Thymus (tissue), 11 donors: ENCODE data around the gene DRG2. TPM values are rescaled to one million over a fixed set of nuclear protein-coding genes. Genes with fewer than 3 reads are reported as not detected.

Source experiments
- DNase-seq, 9 donors: peaks; one replicate each; pipeline ENCODE4 v3.0.0-alpha.2; 2013; ENCODE audit warnings: low spot score in 9 of 9, low read depth in 6 of 9, missing footprints in 1 of 9
- H3K27ac ChIP-seq, 2 donors: one replicate each; pipeline ENCODE4 v1.5.1; 2013; ENCODE audit warnings: control low read depth in 1 of 2, low read depth in 1 of 2, low read length in 1 of 2, mild to moderate bottlenecking in 1 of 2, moderate library complexity in 1 of 2
- H3K27me3 ChIP-seq, 2 donors: one replicate each; pipeline ENCODE4 v1.5.1; 2013; ENCODE audit warnings: low read length in 1 of 2; ENCODE audit not compliant: control insufficient read depth in 2 of 2, insufficient read depth in 1 of 2
- H3K36me3 ChIP-seq, 2 donors: one replicate each; pipeline ENCODE4 v1.5.1; 2013; ENCODE audit warnings: low read length in 1 of 2, mild to moderate bottlenecking in 1 of 2, moderate library complexity in 1 of 2; ENCODE audit not compliant: control insufficient read depth in 2 of 2, insufficient read depth in 2 of 2
- H3K4me1 ChIP-seq, 2 donors: one replicate each; pipeline ENCODE4 v1.5.1; 2013; ENCODE audit warnings: low read length in 2 of 2; ENCODE audit not compliant: control insufficient read depth in 2 of 2, insufficient read depth in 2 of 2
- H3K4me3 ChIP-seq, 2 donors: one replicate each; pipeline ENCODE4 v1.5.1; 2013; ENCODE audit warnings: low read length in 2 of 2, control low read depth in 1 of 2, mild to moderate bottlenecking in 1 of 2
- H3K9me3 ChIP-seq, 2 donors: one replicate each; pipeline ENCODE4 v1.5.1; 2013; ENCODE audit warnings: low read length in 1 of 2, mild to moderate bottlenecking in 1 of 2; ENCODE audit not compliant: control insufficient read depth in 2 of 2, insufficient read depth in 1 of 2
- WGBS: extraction: QIAGEN DNeasy Blood & Tissue Kit; methylation state at CpG from one replicate; pipeline ENCODE4 v1.1.7; 2013; 5-methylcytosine and 5-hydroxymethylcytosine counted together
- polyA plus RNA-seq: library from polyadenylated mRNA; stranded (reverse); fragments of 200-250 nt; gene quantifications from one replicate; pipeline ENCODE4 v1.2.3, GENCODE V29; 2013
- total RNA-seq: library from RNA; stranded (reverse); fragments of 120-200 nt; gene quantifications from one replicate; pipeline ENCODE4 v1.2.4, GENCODE V29; 2013
- donor health status: healthy.

Gene DRG2
- total and polyA plus RNA-seq, 2 donors: 32.4 to 46.4 TPM

- H3K27me3 ChIP-seq: no peaks in the 10 kb centered on the region
- WGBS: 96% methylated on average over 8 of the region's 8 CpGs
- H3K27ac ChIP-seq: no peak overlapping the region
- H3K4me3 ChIP-seq: no peak overlapping the region
- no peaks in the 10 kb centered on the region for H3K9me3 ChIP-seq
- no peak for DNase-seq
- peaks cover 18 to 24% of the 10 kb centered on the region in 2 donors for H3K36me3 ChIP-seq
- peaks cover 16 to 23% of the 10 kb centered on the region in 2 donors for H3K4me1 ChIP-seq
These were observed 44.8 kb upstream of the DRG2 start for GRCh38 chr17:18042983-18043382.

GRCh38 chr17:18043491-18043890 lies 44.3 kb upstream of the DRG2 start:
- whole genome bisulfite sequencing: 97% methylated on average over 1 of the region's 1 CpG
- Histone ChIP-seq H3K36me3 (peaks cover 18 to 27% of the 10 kb centered on the region in 2 donors), H3K4me3 (no peak overlapping the region), H3K9me3 (no peaks in the 10 kb centered on the region), H3K4me1 (peaks cover 12 to 18% of the 10 kb centered on the region in 2 donors), H3K27ac (no peak overlapping the region), H3K27me3 (no peaks in the 10 kb centered on the region)
- DNase-seq: peak in 1 of 9 donors; percentile 29

- H3K9me3 ChIP-seq: no peaks in the 10 kb centered on the region
- WGBS: 98% methylated on average over 3 of the region's 3 CpGs
- H3K27me3 ChIP-seq: no peaks in the 10 kb centered on the region
- no peak overlapping the region for H3K27ac ChIP-seq
- no peak for DNase-seq
- H3K4me1 ChIP-seq: peaks cover 9 to 16% of the 10 kb centered on the region in 2 donors
- H3K4me3 ChIP-seq: no peak overlapping the region
- peaks cover 18 to 27% of the 10 kb centered on the region in 2 donors for H3K36me3 ChIP-seq
These were observed 43.1 kb upstream of the DRG2 start for GRCh38 chr17:18044609-18045008.

GRCh38 chr17:18045691-18046350 lies 41.9 kb upstream of the DRG2 start:
- H3K27me3 ChIP-seq: no peaks in the 10 kb centered on the region
- peaks cover 0 to 6% of the 10 kb centered on the region in 2 donors for H3K4me1 ChIP-seq
- H3K4me3 ChIP-seq: no peak overlapping the region
- H3K36me3 ChIP-seq: peaks cover 22 to 32% of the 10 kb centered on the region in 2 donors
- DNase-seq: no peak
- 97% methylated on average over 3 of the region's 3 CpGs for WGBS
- no peak overlapping the region for H3K27ac ChIP-seq
- no peaks in the 10 kb centered on the region for H3K9me3 ChIP-seq

GRCh38 chr17:18055597-18055996 lies 32.2 kb upstream of the DRG2 start:
- WGBS: 98% methylated on average over 6 of the region's 6 CpGs
- H3K36me3 ChIP-seq: peaks cover 42 to 44% of the 10 kb centered on the region in 2 donors
- DNase-seq: no peak
- H3K4me1 ChIP-seq: no peaks in the 10 kb centered on the region
- H3K9me3 ChIP-seq: no peaks in the 10 kb centered on the region
- no peak overlapping the region for H3K27ac ChIP-seq
- H3K4me3 ChIP-seq: no peak overlapping the region
- H3K27me3 ChIP-seq: no peaks in the 10 kb centered on the region

GRCh38 chr17:18056214-18056613 lies 31.5 kb upstream of the DRG2 start:
- Histone ChIP-seq H3K36me3 (peaks cover 43 to 44% of the 10 kb centered on the region in 2 donors), H3K27ac (no peak overlapping the region), H3K27me3 (no peaks in the 10 kb centered on the region), H3K4me3 (no peak overlapping the region), H3K9me3 (no peaks in the 10 kb centered on the region), H3K4me1 (no peaks in the 10 kb centered on the region)
- WGBS: 79% methylated on average over 3 of the region's 3 CpGs
- DNase-seq: no peak

- DNase-seq: no peak
- Histone ChIP-seq H3K27me3 (no peaks in the 10 kb centered on the region), H3K36me3 (peaks cover 40 to 47% of the 10 kb centered on the region in 2 donors), H3K4me1 (no peaks in the 10 kb centered on the region), H3K27ac (no peak overlapping the region), H3K4me3 (no peak overlapping the region), H3K9me3 (no peaks in the 10 kb centered on the region)
- 82% methylated on average over 5 of the region's 5 CpGs for WGBS
These were observed 28.5 kb upstream of the DRG2 start for GRCh38 chr17:18059283-18059682.

GRCh38 chr17:18064053-18064452 lies 23.7 kb upstream of the DRG2 start:
- no peaks in the 10 kb centered on the region for H3K4me1 ChIP-seq
- no peak overlapping the region for H3K27ac ChIP-seq
- WGBS: 93% methylated on average over 2 of the region's 2 CpGs
- no peaks in the 10 kb centered on the region for H3K27me3 ChIP-seq
- no peak for DNase-seq
- H3K9me3 ChIP-seq: no peaks in the 10 kb centered on the region
- H3K4me3 ChIP-seq: no peak overlapping the region
- H3K36me3 ChIP-seq: peaks cover 25 to 42% of the 10 kb centered on the region in 2 donors

GRCh38 chr17:18065546-18065945 lies 22.2 kb upstream of the DRG2 start:
- no peaks in the 10 kb centered on the region for H3K9me3 ChIP-seq
- H3K4me1 ChIP-seq: no peaks in the 10 kb centered on the region
- no peak overlapping the region for H3K27ac ChIP-seq
- H3K27me3 ChIP-seq: no peaks in the 10 kb centered on the region
- no peak for DNase-seq
- 98% methylated on average over 11 of the region's 11 CpGs for WGBS
- peaks cover 20 to 37% of the 10 kb centered on the region in 2 donors for H3K36me3 ChIP-seq
- H3K4me3 ChIP-seq: no peak overlapping the region
